Gastroesophageal sphincter (tissue), 4 donors: ENCODE measurements around the gene PYCR2. TPM values are rescaled to one million over a fixed set of nuclear protein-coding genes. Genes with fewer than 3 reads are reported as not detected.
A peak's percentile ranks its signal among the peaks of the same experiment; 100 is the strongest.

Experiments used
- ATAC-seq: fragments of 150-250 bp; one replicate; pipeline ENCODE4 v1.9.1; 2016; ENCODE audit warnings: mild to moderate bottlenecking, moderate library complexity
- H3K27ac ChIP-seq, 4 donors: fragments of 200-600 bp; sonication (generic) in 3 of 4; 1 replicate in 3 of 4; 2 replicates in 1 of 4; pipeline ENCODE4 v1.5.1; 2016 to 2019
- H3K27me3 ChIP-seq: fragments of 200-600 bp; sonication (generic); one replicate; pipeline ENCODE4 v1.5.1; 2019
- H3K36me3 ChIP-seq, 2 donors: fragments of 200-600 bp; sonication (generic); one replicate each; pipeline ENCODE4 v1.5.1; 2019; ENCODE audit warnings: control low read depth in 1 of 2
- H3K4me1 ChIP-seq, 3 donors: fragments of 200-600 bp; sonication (generic); 1 replicate in 2 of 3; 2 replicates in 1 of 3; pipeline ENCODE4 v1.5.1; 2016 to 2019; ENCODE audit warnings: control low read depth in 2 of 3
- H3K4me3 ChIP-seq, 2 donors: fragments of 200-600 bp; sonication (generic); one replicate each; pipeline ENCODE4 v1.5.1; 2019; ENCODE audit warnings: mild to moderate bottlenecking in 1 of 2, moderate library complexity in 1 of 2
- H3K9me3 ChIP-seq, 3 donors: fragments of 200-600 bp; sonication (generic); one replicate each; pipeline ENCODE4 v1.5.1; 2017 to 2019; ENCODE audit warnings: control low read depth in 2 of 3
- EP300 ChIP-seq: sonication (generic); formaldehyde crosslinking; IDR thresholded peaks from one replicate; pipeline ENCODE4 v1.6.1; 2017; ENCODE audit warnings: antibody characterized with exemption, mild to moderate bottlenecking
- POLR2A ChIP-seq, 2 donors: fragments of 450-650 bp; IDR thresholded peaks; one replicate each; pipeline ENCODE4 v1.6.1; 2017; ENCODE audit warnings: antibody characterized with exemption in 2 of 2, mild to moderate bottlenecking in 2 of 2, moderate library complexity in 1 of 2
- POLR2AphosphoS5 ChIP-seq: sonication (generic); formaldehyde crosslinking; IDR thresholded peaks from one replicate; pipeline ENCODE4 v1.6.1; 2017; ENCODE audit warnings: antibody characterized with exemption
- WGBS, 2 donors: methylation state at CpG; one replicate each; pipeline ENCODE4 v1.1.5; 2018; ENCODE audit warnings: low coverage in 1 of 2; 5-methylcytosine and 5-hydroxymethylcytosine counted together
- total RNA-seq, 4 donors: library from RNA; depleted of rRNA; stranded (reverse); fragments of >200 nt; gene quantifications; one replicate each; pipeline ENCODE4 v1.1.0, GENCODE V29; 2016
- TF ChIP-seq, protein P1 (sequence below), 4 experiments: fragments of 200-600 bp in 2 of 4; fragments of 450-650 bp in 2 of 4; sonication (generic) in 1 of 4; IDR thresholded peaks; one replicate each; pipeline ENCODE4 v1.5.1; 2017 to 2019; ENCODE audit warnings: antibody characterized with exemption in 4 of 4, mild to moderate bottlenecking in 2 of 4, moderate library complexity in 2 of 4

Gene PYCR2
- total RNA-seq, 4 donors from 2014 or later = 43.6 to 65.5 (median 50.6) TPM

DNA sequence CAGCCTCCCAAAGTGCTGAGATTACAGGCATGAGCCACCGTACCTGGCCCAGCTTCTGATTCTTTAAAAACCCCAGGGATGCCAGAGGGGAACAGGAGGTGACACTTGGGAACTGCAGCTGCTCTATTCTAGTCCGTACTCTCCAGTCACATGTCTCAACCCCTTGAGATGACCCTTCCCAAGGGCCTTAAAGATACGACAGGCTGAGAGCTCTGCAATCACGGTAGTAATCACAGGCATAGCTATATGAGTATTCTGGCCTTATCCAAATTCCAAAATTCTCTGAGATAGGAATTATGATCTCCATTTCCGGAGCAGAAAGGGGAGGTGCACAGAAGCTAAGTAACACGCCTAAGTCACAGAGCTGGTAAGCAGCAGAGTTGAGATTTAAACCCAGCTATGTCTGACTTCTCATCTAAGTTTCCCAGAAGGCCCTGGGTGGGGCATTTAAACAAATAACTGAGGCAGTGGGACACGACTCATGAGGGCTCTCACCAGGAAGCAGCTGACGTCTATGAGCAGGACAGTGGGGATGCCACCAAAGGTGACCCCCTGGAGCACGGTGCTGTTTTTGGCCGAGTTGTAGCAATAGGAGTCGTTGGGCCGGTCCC, 47.0 kb downstream of the PYCR2 start:
- no peak overlapping the region for H3K4me3 ChIP-seq
- WGBS, 2 donors = 58% methylated on average over 4 of the region's 12 CpGs; no CpG with 5 or more reads in 1 of the 2 donors
- no peaks in the 10 kb centered on the region for H3K27me3 ChIP-seq
- no peak for ATAC-seq
- H3K27ac ChIP-seq = peak overlapping the region in 3 of 4 donors; percentile 34 to 83 (median 58)
- no peak for TF ChIP-seq POLR2AphosphoS5
- TF ChIP-seq, protein P1, sequence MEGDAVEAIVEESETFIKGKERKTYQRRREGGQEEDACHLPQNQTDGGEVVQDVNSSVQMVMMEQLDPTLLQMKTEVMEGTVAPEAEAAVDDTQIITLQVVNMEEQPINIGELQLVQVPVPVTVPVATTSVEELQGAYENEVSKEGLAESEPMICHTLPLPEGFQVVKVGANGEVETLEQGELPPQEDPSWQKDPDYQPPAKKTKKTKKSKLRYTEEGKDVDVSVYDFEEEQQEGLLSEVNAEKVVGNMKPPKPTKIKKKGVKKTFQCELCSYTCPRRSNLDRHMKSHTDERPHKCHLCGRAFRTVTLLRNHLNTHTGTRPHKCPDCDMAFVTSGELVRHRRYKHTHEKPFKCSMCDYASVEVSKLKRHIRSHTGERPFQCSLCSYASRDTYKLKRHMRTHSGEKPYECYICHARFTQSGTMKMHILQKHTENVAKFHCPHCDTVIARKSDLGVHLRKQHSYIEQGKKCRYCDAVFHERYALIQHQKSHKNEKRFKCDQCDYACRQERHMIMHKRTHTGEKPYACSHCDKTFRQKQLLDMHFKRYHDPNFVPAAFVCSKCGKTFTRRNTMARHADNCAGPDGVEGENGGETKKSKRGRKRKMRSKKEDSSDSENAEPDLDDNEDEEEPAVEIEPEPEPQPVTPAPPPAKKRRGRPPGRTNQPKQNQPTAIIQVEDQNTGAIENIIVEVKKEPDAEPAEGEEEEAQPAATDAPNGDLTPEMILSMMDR (IDR thresholded peaks at IDR 0.05) = no peak
- TF ChIP-seq EP300 = no peak
- no peak for TF ChIP-seq POLR2A (IDR thresholded peaks at IDR 0.05)
- peaks cover 0 to 49% of the 10 kb centered on the region in 2 donors for H3K36me3 ChIP-seq
- no peaks in the 10 kb centered on the region for H3K9me3 ChIP-seq
- H3K4me1 ChIP-seq = peaks cover 0 to 48% (median 28%) of the 10 kb centered on the region in 3 donors

DNA sequence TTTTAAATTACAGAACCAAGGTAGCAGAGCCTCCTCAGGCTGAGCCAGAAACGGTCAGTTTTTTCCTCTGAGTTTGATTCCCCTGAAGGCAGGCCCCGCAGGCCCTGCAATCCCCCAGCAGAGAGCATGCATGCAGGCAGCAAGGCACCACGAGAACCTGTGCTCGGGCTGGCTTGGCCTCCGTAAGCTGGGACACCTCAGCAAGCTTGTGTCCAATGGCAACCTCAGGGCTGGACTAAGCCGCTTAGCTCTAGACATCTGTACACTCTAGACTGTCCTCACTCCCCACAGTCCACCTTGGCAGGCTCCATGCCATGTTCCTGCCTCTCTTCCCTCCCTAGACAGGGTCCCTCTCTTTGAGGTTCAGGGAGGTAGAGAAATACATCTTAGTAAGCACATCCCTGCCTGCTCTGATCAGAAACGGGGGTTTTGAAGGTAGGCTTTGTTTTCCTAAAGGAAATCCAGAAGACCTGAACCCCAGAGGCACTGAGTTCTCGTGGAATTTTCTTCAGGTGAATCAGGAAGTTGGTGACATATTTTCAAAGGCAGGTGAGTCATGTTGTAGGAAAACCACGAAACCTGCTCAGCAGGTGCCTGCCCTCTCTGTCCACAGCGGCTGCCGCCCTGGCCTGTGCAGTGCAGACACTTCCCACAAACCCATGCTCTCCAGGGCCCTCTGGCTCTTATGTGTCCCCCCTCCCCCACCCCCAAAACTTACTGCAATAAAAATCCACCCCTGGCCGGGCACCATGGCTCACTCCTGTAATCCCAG, 48.8 kb downstream of the PYCR2 start:
- TF ChIP-seq, protein P1 (IDR thresholded peaks at IDR 0.05) = no peak
- no peak for TF ChIP-seq POLR2AphosphoS5
- no peak for TF ChIP-seq EP300
- no peak for TF ChIP-seq POLR2A (IDR thresholded peaks at IDR 0.05)
- no peak for ATAC-seq
- Histone ChIP-seq H3K27me3 (no peaks in the 10 kb centered on the region), H3K4me3 (no peak overlapping the region), H3K27ac (no peak overlapping the region), H3K4me1 (peaks cover 0 to 42% (median 20%) of the 10 kb centered on the region in 3 donors), H3K36me3 (peaks cover 0 to 67% of the 10 kb centered on the region in 2 donors), H3K9me3 (no peaks in the 10 kb centered on the region)
- 80 to 100% methylated on average over 1 to 2 of the region's 12 CpGs for WGBS, 2 donors

GRCh38 chr1:225874431-225874830, 49.6 kb downstream of the PYCR2 start:
- Histone ChIP-seq H3K36me3 (peaks cover 0 to 75% of the 10 kb centered on the region in 2 donors), H3K4me3 (no peak overlapping the region), H3K27me3 (no peaks in the 10 kb centered on the region), H3K4me1 (peaks cover 0 to 34% (median 14%) of the 10 kb centered on the region in 3 donors), H3K27ac (no peak overlapping the region), H3K9me3 (no peaks in the 10 kb centered on the region)
- no peak for ATAC-seq
- WGBS, 2 donors = 100% methylated on average over 1 to 2 of the region's 11 CpGs
- TF ChIP-seq, protein P1 (IDR thresholded peaks at IDR 0.05) = no peak
- TF ChIP-seq POLR2AphosphoS5 = no peak
- TF ChIP-seq EP300 = no peak
- no peak for TF ChIP-seq POLR2A (IDR thresholded peaks at IDR 0.05)

DNA sequence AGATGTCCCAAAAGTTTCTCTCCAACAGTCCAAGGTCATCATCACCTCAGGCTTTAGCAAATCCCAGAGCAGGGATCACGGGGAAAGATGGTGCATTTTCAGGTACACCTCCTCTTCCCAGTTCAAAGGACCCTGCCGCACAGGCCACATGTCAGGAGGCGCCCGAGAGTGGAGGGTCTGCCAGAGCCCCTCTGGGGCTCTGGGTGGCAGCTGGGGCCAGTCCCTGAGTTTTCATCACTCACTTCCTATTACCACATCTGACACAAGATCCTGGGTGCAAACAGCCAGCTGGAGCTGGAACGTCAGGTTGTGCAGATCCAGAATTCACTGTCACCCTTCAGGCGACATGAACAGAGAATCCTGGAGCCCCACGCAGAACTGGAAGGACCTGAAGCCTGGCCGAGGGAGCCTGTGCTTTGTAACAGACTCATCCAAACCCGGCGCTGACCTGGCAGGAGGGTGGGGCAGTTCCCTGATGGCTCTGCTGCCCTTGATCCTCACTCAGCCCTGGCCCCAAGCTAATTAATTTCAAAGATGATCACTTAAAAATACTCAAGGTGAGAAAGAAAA, 50.7 kb downstream of the PYCR2 start:
- Histone ChIP-seq H3K4me1 (peaks cover 0 to 24% (median 8%) of the 10 kb centered on the region in 3 donors), H3K9me3 (no peaks in the 10 kb centered on the region), H3K36me3 (peaks cover 0 to 85% of the 10 kb centered on the region in 2 donors), H3K4me3 (no peak overlapping the region), H3K27me3 (no peaks in the 10 kb centered on the region), H3K27ac (no peak overlapping the region)
- 85 to 91% methylated on average over 4 to 6 of the region's 10 CpGs for WGBS, 2 donors
- TF ChIP-seq POLR2A (IDR thresholded peaks at IDR 0.05) = no peak
- TF ChIP-seq, protein P1 (IDR thresholded peaks at IDR 0.05) = no peak
- TF ChIP-seq EP300 = no peak
- TF ChIP-seq POLR2AphosphoS5 = no peak
- ATAC-seq = no peak
